ENCODE results near the gene HRCT1. TPM values are rescaled to one million over a fixed set of nuclear protein-coding genes. Genes with fewer than 3 reads are reported as not detected.
"Not testable (repeated sequence)": the region's sequence is repeated elsewhere in the genome, so short reads cannot be mapped to it uniquely, and the experiment has no call there.

The HRCT1 gene
- total RNA-seq, 4 donors from 2014 or later = 9.1 to 32.6 (median 17.2) TPM

- no peak for DNase-seq
- Histone ChIP-seq H3K4me1 (no peaks in the 10 kb centered on the region), H3K36me3 (no peaks in the 10 kb centered on the region), H3K9me3 (no peaks in the 10 kb centered on the region), H3K4me3 (no peak overlapping the region), H3K27ac (no peak overlapping the region), H3K27me3 (no peaks in the 10 kb centered on the region)
- TF ChIP-seq, protein P1, sequence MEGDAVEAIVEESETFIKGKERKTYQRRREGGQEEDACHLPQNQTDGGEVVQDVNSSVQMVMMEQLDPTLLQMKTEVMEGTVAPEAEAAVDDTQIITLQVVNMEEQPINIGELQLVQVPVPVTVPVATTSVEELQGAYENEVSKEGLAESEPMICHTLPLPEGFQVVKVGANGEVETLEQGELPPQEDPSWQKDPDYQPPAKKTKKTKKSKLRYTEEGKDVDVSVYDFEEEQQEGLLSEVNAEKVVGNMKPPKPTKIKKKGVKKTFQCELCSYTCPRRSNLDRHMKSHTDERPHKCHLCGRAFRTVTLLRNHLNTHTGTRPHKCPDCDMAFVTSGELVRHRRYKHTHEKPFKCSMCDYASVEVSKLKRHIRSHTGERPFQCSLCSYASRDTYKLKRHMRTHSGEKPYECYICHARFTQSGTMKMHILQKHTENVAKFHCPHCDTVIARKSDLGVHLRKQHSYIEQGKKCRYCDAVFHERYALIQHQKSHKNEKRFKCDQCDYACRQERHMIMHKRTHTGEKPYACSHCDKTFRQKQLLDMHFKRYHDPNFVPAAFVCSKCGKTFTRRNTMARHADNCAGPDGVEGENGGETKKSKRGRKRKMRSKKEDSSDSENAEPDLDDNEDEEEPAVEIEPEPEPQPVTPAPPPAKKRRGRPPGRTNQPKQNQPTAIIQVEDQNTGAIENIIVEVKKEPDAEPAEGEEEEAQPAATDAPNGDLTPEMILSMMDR (IDR thresholded peaks at IDR 0.05) = no peak
- no peak for TF ChIP-seq POLR2A (IDR thresholded peaks at IDR 0.05)
Observed at GRCh38 chr9:35930521-35930920, 24.5 kb downstream of the HRCT1 start.

DNA sequence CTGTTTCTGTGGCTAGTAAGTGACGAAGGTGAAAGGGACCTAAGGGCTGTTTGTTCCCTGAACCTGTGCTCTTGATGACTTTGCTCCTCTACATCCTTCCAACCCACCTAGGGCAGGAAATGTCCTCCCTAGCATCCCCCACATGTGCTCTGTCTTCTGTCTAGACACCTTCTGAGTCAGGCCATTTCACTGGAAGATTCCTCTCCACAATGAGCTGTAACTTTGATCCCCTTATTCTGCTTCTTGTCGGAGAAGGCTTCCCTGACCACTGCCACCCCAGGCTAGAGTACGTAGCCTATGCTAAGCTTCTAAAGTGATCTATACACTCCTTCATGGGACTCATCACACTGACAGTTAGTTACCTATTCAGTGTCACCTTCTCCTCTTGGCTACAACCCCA is 25.0 kb downstream of the HRCT1 start:
- H3K4me1 ChIP-seq = no peaks in the 10 kb centered on the region
- TF ChIP-seq POLR2A (IDR thresholded peaks at IDR 0.05) = no peak
- TF ChIP-seq, protein P1 (IDR thresholded peaks at IDR 0.05) = no peak
- H3K4me3 ChIP-seq = no peak overlapping the region
- no peak overlapping the region for H3K27ac ChIP-seq
- no peaks in the 10 kb centered on the region for H3K9me3 ChIP-seq
- no peak for DNase-seq
- no peaks in the 10 kb centered on the region for H3K36me3 ChIP-seq
- H3K27me3 ChIP-seq = no peaks in the 10 kb centered on the region

DNA sequence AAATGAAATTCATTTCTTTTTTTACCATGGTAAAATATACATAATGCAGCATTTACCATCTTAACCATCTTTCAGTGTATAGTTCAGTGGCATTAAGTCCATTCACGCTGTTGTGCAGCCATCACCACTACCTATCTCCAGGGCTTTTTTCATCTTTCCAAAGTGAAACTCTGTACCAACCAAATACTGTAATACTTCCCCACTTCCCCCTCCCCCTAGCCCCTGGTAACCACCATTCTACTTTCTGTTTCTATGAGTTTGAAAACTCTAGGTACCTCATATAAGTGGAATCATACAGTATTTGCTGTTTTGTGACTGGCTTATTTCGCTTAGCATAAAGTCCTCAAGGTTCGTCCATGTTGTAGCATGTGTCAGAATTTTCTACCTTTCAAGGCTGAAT is 26.7 kb downstream of the HRCT1 start:
- Histone ChIP-seq H3K27me3 (no peaks in the 10 kb centered on the region), H3K36me3 (no peaks in the 10 kb centered on the region), H3K4me3 (no peak overlapping the region), H3K9me3 (no peaks in the 10 kb centered on the region), H3K4me1 (no peaks in the 10 kb centered on the region), H3K27ac (no peak overlapping the region)
- no peak for DNase-seq
- TF ChIP-seq, protein P1 (IDR thresholded peaks at IDR 0.05) = no peak
- TF ChIP-seq POLR2A (IDR thresholded peaks at IDR 0.05) = no peak

DNA sequence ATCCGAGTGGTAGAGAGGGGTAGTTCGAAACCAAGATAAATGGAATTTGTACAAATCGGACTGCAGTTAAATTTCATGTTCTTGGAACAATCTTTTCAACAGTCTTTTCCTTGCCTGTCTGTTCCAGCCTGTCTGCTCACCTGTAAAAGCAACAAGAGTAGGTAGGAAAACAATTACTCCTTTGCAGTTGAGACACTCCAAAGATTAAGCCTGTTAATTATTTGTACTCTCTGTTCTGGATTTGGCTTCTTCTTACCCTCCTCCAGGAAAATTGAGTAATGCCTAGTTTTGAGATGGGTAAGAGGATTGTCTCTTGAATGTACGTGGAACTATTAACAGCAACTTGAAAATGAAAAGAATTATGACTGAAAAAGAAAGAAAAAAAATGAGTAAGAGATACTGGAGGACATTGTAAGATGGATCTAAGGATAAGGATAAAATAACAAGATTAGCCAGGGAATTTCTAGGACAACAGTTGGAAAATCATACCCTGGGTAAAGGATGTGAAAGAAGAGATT is 27.6 kb downstream of the HRCT1 start:
- TF ChIP-seq, protein P1 (IDR thresholded peaks at IDR 0.05) = no peak
- no peak for TF ChIP-seq POLR2A (IDR thresholded peaks at IDR 0.05)

GRCh38 chr9:35934069-35934468 is 28.1 kb downstream of the HRCT1 start:
- not testable (repeated sequence) for H3K27me3 ChIP-seq, H3K36me3 ChIP-seq, H3K27ac ChIP-seq, DNase-seq, H3K4me1 ChIP-seq, H3K9me3 ChIP-seq, H3K4me3 ChIP-seq

More for the DNA sequence above, 27.6 kb downstream of the HRCT1 start:
- H3K4me1 ChIP-seq = no peaks in the 10 kb centered on the region
- no peaks in the 10 kb centered on the region for H3K36me3 ChIP-seq
- no peaks in the 10 kb centered on the region for H3K9me3 ChIP-seq
- no peak for DNase-seq
- no peak overlapping the region for H3K4me3 ChIP-seq
- no peak overlapping the region for H3K27ac ChIP-seq
- H3K27me3 ChIP-seq = no peaks in the 10 kb centered on the region

DNA sequence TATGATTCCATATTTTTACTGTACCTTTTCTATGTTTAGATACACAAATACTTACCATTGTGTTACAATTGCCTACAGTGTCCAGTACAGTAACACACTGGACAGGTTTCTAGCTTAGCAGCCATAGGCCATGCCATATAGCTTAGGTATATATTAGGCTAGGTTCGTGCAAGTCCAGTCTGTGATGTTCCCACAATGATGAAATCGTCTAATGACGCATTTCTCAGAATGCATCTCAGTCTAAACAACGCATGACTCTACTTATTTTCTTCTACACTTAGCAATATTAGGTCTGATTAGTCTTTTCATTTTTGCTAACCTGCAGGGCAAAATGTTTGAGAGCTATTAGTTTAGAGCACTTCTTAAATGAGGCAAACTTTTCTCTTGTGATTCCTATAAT is 29.3 kb downstream of the HRCT1 start:
- no peaks in the 10 kb centered on the region for H3K9me3 ChIP-seq
- no peak for DNase-seq
- no peak overlapping the region for H3K27ac ChIP-seq
- H3K4me1 ChIP-seq = peaks cover 0 to 7% (median 0%) of the 10 kb centered on the region in 4 donors
- H3K27me3 ChIP-seq = no peaks in the 10 kb centered on the region
- no peak overlapping the region for H3K4me3 ChIP-seq
- H3K36me3 ChIP-seq = no peaks in the 10 kb centered on the region
- TF ChIP-seq, protein P1 (IDR thresholded peaks at IDR 0.05) = no peak
- TF ChIP-seq POLR2A (IDR thresholded peaks at IDR 0.05) = no peak

Measured in Peyer's patch (tissue), 4 donors.